HG03039 (cell line): ENCODE measurements around the gene ALDH1L2.
"Not testable (repeated sequence)": the region's sequence is repeated elsewhere in the genome, so short reads cannot be mapped to it uniquely, and the experiment has no call there.

Source experiments
- ATAC-seq: cut with Tn5 transposase; IDR thresholded peaks from one replicate; pipeline ENCODE4 v1.9.1; 2021; ENCODE audit warnings: mild to moderate bottlenecking, moderate library complexity; ENCODE audit not compliant: unreplicated experiment

Gene ALDH1L2

DNA sequence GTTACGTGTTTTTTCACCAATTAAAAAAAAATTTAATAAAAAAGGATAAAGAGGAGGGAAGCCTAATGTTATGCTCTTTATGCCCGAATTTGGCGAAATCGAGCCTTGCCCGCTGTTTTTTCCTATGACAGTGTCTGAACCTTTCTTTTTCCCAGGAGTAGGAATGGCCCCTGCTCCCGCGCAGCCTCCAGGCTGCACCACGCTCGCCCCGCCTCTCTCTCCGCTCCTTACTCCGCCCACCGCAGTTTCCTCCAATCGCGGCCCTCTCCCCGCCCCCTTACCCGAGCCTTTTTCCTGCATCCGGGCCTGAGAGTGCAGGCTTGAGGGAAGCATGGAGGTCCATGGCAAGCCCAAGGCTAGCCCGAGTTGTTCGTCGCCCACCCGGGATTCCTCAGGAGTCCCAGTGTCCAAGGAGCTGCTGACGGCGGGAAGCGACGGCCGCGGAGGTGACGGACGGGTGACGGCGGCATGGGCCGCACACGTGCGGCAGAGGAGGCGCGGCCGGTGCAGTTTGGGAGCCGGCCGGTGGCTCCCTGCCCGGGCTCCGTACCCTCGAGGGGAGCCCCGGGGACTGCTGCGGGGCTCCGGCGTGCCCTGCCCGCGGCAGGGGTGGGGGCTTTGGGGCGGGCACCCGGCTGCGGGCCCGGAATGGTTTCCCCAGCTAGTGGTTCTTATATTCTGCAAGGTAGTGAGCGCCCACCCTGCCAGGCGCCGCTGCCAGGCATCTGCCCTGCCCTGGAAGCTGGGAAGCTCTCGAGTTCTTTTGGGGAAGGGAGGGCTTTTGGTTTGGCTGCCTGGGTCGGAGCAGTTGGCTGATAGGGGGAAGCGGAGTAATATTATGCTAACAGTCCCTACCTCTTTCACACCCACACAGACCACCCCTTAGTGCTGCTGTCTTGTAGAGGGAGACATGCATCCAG, 98.0 kb downstream of the ALDH1L2 start, which contains the start of gene NOPCHAP1:
Gene NOPCHAP1, plus strand, starts transcription at position 295 of the 920 bp plus-strand sequence. Its CDS starts 37 bp downstream, at position 332.
- peak; percentile 98 for ATAC-seq

DNA sequence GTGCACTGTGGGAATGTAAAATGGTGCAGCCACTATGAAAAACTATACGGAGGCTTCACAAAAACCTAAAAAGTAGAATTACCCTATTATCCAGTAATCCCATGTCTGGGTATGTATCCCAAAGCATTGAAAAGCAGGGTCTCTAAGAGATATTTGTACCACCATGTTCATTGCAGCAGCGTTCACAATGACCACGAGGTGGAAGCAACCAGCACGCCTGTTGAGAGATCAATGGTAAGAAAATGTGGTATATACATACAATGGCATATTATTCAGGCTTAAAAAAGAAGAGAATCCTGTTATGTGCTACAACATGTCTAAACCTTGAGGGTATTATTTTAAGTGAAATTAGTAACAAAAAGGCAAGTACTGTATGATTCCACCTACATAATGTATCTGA, 99.1 kb downstream of the ALDH1L2 start:
- ATAC-seq = no peak

DNA sequence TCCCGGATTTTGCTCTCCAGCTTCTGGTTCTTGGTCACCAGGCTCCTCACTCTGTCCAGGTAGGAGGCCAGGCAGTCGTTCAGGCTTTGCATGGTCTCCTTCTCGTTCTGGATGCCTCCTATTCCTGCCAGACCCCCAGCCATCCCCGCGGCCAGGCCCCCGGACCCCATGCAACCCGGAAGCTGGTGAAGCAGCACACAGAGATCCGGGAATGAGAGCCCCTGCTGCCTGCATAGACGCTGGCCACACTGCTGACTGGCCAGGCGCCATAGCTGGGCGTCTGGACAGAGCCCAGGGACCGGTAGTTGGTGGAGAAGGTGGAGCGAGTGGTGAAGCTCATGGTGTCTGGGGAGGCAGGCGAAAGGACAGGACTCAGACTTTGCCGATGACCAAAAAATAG, 106.6 kb downstream of the ALDH1L2 start:
- ATAC-seq = not testable (repeated sequence)

DNA sequence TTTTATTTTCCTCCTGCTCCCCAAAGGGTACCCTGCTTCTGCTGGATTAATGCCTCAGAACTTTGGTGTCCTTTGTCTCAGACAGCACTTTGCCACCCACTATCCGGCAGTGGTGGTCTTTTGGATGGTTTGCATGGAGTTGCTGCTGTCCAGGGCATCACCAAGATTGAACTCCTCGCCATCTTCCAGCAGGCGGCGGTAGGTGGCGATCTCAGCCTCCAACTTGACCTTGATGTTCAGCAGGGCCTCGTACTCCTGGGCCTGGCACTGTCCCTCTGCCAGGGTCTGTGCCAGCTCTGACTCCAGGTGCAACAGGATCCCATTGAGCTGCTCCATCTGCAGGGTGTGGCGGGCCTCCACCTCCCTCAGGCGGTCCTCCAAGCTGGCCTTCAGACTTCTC, 107.6 kb downstream of the ALDH1L2 start:
- ATAC-seq = no peak

DNA sequence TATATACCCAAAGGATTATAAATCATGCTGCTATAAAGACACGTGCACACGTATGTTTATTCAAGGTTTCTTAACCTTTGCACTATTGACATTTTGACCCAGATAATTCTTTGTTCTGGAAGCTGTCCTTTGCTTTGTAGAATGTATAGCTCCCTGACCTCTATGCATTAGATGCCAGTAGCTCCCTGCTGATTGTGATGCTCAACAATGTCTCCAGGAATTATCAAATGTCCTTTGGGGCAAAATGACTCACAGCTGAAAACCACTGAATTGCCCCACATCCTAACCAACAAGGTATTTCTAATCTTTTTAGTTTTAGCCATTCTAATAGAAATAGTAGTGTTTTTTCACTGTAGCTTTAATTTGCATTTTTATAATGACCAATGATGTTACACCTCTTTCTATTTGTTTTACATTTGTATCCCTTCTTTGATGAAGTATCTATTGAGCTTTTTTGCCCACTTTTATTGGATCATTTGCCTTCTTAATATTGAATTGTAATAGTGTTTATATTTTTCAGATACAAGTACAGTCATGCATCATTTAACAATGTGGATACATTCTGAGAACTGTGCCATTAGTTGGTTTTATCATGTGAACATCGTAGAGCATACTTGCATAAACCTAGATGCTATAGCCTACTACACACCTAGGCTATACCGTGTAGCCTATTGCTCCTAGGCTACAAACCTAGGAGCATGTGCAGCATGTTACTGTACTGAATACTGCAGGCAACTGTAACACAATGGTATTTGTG, 108.5 kb downstream of the ALDH1L2 start:
- no peak for ATAC-seq

DNA sequence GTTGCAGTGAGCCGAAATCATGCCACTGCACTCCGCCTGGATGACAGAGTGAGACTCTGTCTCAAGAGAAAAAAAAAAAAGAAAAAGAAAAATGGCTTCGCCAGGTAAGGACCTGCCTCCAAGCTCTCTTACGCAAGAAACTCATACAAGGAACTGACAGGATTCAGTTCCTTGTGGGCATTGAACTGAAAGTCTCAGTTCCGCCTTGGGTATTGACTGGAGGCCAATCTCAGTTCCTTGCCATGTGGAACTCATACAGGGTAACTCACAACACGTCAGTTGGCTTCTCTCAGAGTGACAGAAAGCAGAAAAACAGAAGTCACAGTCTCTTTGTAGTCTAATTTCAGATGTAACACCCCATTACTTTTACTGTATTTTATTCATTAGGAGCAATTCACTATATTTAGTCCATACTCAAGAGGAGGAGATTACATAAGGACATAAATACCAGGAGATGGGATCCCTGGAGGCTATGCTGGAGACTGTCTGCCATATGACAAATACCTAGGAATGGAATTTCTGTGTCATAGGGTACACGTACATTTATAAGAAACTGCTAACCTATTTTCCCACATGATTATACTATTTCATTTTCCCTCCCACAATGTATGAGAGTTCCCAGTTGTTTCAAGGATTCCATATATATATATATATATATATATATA, 109.5 kb downstream of the ALDH1L2 start:
- peak; percentile 88 for ATAC-seq

DNA sequence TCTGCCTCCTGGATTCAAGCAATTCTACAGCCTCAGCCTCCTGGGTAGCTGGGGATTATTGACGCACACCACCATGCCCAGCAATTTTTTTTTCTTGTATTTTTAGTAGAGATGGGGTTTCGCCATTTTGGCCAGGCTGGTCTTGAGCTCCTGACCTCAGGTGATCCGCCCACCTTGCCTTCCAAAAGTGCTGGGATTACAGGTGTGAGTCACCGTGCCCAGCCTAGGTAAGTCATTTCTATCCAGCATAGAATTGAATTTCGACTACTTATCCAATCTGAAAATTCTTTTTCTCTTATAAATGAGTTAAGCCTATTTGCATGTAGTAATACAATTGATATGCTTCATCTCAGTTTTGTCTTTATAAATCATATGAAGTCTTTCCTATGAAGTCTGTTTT, 111.0 kb downstream of the ALDH1L2 start:
- ATAC-seq = no peak

DNA sequence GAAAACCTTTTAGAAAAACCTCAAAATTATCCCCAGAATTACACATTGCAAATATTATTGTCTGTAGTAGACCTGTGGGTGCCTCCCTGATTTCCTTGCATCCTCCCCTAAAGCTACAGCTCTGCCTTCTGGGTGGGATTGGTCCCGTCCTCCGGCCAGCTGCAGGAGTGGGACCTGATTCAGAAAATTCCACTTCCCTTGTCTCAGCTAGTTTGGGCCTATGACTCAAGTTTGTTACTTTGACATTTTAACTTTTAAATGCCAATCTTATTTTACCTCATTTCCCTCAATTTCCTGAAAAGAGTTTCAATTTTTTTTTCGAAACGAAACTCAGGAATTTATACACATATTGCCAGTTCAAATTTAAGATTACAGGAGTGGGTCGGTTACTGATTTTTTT, 113.0 kb downstream of the ALDH1L2 start:
- no peak for ATAC-seq
